ENCODE results near the gene BLOC1S2. TPM values are rescaled to one million over a fixed set of nuclear protein-coding genes. Genes with fewer than 3 reads are reported as not detected.

Gene BLOC1S2
- 44.0 and 53.5 TPM in 2 replicates for total RNA-seq

DNA sequence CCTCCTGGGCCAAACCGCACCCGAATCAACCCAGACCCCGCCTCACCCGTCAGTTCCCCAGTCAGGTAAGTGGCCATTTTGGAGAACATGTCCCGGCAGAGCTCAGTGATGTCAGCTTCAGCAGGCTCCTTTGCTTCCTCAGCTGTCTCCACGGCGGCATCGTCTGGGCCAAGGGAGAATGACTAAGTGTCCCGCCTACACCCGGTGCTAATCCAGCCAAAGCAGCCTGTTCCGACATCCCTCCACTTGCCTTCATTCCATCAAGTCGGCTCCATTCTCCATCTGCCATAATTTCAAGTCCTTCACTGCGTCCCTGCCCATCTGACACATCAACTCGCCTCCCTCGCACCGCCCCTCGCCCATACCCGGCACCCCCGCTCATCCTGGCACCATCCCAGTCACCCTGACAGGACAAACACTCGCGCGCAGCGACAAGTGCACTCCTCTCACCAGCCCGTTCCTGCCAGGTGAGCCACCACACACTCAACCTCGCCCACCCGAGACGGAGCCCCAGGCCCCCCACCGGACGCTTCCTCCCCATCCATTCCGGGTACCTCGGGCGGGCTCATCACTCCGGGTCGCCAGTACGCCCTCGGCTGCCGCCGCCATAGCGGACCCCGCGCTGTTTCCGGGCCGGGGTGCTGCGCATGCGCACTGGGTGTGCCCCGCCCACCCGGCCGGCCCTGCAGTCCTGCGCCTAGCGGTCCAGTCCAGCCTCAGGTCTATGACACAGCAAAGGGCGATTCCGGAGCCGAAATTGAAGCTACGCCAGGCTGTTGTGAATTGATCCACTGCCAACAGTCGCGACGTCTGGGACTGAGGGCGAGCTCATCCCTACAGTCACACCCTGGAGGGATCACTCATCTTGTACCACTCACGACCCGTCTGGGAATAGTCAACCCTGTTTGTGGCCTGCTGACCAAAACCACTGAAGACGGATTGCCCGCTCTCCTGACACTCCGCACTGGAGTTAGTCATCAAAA, at the start of gene BLOC1S2:
Gene BLOC1S2 (minus strand): TSS at position 630 of the 983 bp plus-strand sequence. CDS start 21 bp downstream, at position 609.

GRCh38 chr10:100330079-100330478, 43.6 kb upstream of the BLOC1S2 start, which contains the start of gene PKD2L1:
Gene PKD2L1, minus strand, starts transcription at chr10:100330228. Its CDS starts 125 bp downstream, at chr10:100330103.

DNA sequence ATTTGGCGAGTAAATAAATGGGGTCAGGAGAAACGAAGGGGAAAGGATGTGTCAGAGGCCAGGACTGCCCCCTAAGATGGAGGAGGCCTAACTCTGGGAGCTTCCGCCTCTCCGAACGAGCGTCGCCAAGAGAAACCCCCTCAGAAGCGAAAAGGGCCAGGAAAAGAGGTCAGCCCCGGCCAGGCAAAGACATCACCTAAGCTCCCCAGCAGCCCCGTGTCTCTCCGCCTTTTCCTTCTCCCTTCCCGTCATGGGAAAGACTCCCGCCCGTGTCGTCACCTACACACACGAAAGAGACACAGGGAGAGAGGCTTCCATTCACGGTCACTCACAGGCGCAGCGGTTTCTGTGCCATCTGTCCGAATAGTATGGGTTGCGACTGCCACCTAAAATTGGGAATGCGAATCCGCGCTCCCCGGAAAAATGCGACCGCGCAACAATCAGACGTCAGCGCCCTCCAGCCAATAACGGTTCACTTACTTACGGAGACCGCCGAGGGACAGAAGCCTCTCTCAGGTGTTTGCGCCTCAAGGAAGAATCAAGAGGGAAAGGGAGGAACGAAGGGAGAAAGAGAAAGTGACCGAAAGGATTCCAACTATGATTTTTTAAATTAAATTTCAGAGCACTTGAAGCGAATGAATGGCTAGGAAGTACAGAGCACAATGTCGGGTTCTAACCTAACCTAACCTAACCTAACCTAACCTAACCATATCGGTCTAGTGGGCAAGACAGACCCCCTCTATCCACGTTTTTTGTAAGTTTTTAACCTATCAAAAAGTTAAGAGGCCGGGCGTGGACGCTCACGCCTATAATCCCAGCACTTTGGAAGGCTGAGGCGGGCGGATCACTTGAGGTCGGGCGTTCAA, 19.0 kb downstream of the BLOC1S2 start, which contains the start of gene CWF19L1:
Gene CWF19L1 (minus strand): TSS at position 400 of the 866 bp plus-strand sequence. CDS start 45 bp downstream, at position 355.

Other genes with a start within 250 kb of the BLOC1S2 start
- not detected in 2 replicates for gene CPN1, start 204.8 kb downstream of the BLOC1S2 start, total RNA-seq
- gene ERLIN1, start 100.7 kb downstream of the BLOC1S2 start, total RNA-seq, result 43.9 and 47.7 TPM in 2 replicates
- 22.6 and 23.2 TPM in 2 replicates for gene CHUK, start 57.1 kb downstream of the BLOC1S2 start, total RNA-seq
- 25.0 and 30.8 TPM in 2 replicates for gene CWF19L1, start 19.0 kb downstream of the BLOC1S2 start, total RNA-seq
- gene PKD2L1, start 43.5 kb upstream of the BLOC1S2 start, total RNA-seq, result not detected in 2 replicates
- gene SCD, start 60.6 kb upstream of the BLOC1S2 start, total RNA-seq, result 30.9 and 35.4 TPM in 2 replicates
- not detected in 2 replicates for gene WNT8B, start 176.3 kb upstream of the BLOC1S2 start, total RNA-seq
- gene SEC31B, start 233.2 kb upstream of the BLOC1S2 start, total RNA-seq, result 2.4 and 5.4 TPM in 2 replicates
- 170 and 206 TPM in 2 replicates for gene NDUFB8, start 243.2 kb upstream of the BLOC1S2 start, total RNA-seq
- gene HIF1AN, start 249.3 kb upstream of the BLOC1S2 start, total RNA-seq, result 6.9 and 11.6 TPM in 2 replicates